Duodenal mucosa (tissue), 2 donors: Measurements from ENCODE around the gene PRR11.
A peak's percentile ranks its signal among the peaks of the same experiment; 100 is the strongest.

Experiments
- H3K27ac ChIP-seq: one replicate; pipeline ENCODE4 v1.7.0; 2013; ENCODE audit warnings: low read depth, low read length
- H3K27me3 ChIP-seq, 2 donors: one replicate each; pipeline ENCODE4 v1.7.0; 2013; ENCODE audit warnings: low read length in 2 of 2, control low read depth in 1 of 2; ENCODE audit not compliant: insufficient read depth in 2 of 2, control insufficient read depth in 1 of 2
- H3K36me3 ChIP-seq, 2 donors: one replicate each; pipeline ENCODE4 v1.7.0; 2013; ENCODE audit warnings: low read length in 2 of 2, control low read depth in 1 of 2; ENCODE audit not compliant: insufficient read depth in 2 of 2, control insufficient read depth in 1 of 2
- H3K4me1 ChIP-seq, 2 donors: one replicate each; pipeline ENCODE4 v1.7.0; 2013; ENCODE audit warnings: low read length in 2 of 2, control low read depth in 1 of 2; ENCODE audit not compliant: insufficient read depth in 2 of 2, control insufficient read depth in 1 of 2
- H3K4me3 ChIP-seq, 2 donors: one replicate each; pipeline ENCODE4 v1.7.0; 2013; ENCODE audit warnings: low read length in 2 of 2, low read depth in 1 of 2
- H3K9ac ChIP-seq, 2 donors: one replicate each; pipeline ENCODE4 v1.7.0; 2013; ENCODE audit warnings: low read length in 2 of 2, low read depth in 1 of 2
- H3K9me3 ChIP-seq, 2 donors: one replicate each; pipeline ENCODE4 v1.7.0; 2013; ENCODE audit warnings: low read length in 2 of 2, control low read depth in 1 of 2; ENCODE audit not compliant: control insufficient read depth in 1 of 2

PRR11 gene

DNA sequence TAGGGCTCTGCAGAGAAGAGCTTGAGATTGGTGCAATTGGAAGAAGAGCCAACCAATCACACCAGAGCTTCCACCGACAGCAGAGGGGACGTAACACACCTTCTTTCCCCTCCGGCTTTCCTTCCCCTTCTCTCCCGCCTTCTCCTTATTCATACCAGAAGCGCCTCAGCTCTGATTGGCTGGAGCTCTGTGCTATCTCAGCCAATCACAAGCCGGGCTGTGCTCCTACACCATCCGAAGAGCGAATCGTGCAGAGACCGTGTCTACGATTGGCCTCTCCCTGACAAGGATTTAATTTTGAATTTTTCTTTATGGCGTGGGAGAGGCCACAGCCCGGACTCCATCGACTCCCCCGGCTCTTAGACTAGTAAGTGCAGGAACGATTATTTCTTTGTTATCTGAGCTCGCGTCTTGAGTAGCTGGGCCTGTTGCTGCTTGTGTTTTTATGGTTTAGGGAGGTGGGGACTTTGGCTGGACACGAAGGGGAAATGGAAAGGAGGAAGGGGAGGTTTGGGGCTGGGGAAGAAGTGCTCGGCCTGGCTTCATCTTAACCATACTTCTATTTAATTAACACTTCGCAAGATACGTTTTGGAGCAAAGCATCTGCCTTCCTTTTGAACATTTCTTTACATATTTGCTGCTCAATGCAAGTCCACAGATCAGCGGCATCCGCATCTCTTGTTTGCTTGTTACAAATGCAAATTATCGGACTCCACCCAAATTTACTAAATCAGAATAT, at the start of gene PRR11:
TSS of gene PRR11 (plus strand) at position 308 of the 739 bp plus-strand sequence. CDS start 14,007 bp downstream, outside the sequence.
- peaks cover 12 to 23% of the 10 kb centered on the region in 2 donors for H3K4me1 ChIP-seq
- no peaks in the 10 kb centered on the region for H3K9me3 ChIP-seq
- peak within 1 kb of the TSS; percentile 86 to 99 for H3K4me3 ChIP-seq
- peak within 1 kb of the TSS; percentile 46 for H3K27ac ChIP-seq
- H3K36me3 ChIP-seq = no peaks in the 10 kb centered on the region
- H3K9ac ChIP-seq = peak within 1 kb of the TSS; percentile 65 to 73
- no peaks in the 10 kb centered on the region for H3K27me3 ChIP-seq

DNA sequence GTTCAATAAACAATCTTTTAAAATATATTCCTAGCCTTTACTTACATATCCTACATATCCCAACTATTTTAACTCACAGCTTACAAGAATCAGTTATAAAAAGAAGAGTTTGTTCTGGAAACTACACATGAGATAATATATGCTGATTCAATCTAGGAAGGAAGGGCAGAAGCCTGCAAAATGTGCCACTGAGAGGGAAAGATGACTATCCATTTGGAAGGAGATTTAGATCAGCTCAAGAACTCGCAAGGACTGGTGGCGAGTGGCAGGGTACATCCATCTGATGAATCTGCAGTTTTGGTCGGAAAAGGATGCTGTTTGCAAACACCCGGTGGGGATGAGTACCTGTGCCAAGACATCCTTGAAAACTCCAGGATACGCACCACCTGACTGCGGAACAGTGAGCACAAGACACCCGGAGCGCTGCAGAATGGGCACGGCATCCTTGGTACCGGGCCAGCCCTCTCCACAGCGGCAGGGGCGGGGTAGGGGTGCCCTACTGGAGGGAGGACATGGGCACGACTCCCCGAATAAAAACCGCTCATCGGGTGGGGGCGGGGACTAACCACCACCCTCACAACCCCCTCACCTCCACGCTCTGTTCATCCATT, 49.6 kb upstream of the PRR11 start:
- no peaks in the 10 kb centered on the region for H3K36me3 ChIP-seq
- no peaks in the 10 kb centered on the region for H3K27me3 ChIP-seq
- H3K27ac ChIP-seq = peak overlapping the region; percentile 75
- no peaks in the 10 kb centered on the region for H3K9me3 ChIP-seq
- H3K4me3 ChIP-seq = peak overlapping the region; percentile 76 to 90
- peaks cover 13 to 15% of the 10 kb centered on the region in 2 donors for H3K4me1 ChIP-seq
- H3K9ac ChIP-seq = peak overlapping the region; percentile 48 to 73

DNA sequence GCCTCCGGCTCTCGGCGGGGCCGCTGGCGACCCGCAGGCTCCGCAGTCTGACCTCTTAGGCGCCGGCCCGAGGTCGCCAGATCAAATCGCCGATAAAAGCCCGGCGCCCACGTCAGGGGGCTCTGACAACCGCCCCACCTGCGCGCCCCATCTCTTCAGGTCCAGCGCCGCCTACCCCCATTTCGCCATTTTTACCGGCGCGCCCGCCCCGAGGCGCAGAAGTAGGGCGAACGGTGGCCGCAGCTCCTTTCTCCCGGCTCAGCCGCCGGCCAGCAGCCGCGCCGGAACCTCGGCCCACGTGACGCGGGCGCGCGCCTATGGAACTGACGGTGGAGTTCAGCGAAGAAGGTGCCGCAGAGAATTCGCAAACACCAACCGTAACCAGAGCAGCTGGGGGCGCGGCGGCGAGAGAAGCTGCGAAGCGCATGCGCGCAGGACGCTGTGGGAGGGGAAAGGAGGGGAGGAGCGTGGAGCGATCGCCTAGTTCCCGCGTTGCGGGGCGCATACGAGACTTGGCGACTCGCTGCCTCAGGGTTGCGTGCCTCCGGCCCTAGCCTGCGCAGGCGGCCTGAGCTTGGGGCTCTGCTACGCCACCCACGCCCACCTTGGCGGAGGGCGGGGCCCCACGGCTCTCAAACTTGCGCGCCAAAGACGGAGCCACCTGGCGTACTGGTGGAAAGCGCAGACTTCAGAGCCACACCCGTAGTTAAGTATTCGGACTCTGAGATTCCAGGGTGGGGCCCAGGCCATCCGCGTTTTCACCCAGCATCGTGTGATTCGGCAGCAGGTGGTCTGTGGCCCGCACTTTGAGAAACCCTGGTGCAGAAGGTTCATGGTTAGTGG, 48.9 kb upstream of the PRR11 start, which contains the start of gene TRIM37:
TSS of gene TRIM37 (minus strand) at position 418 of the 843 bp plus-strand sequence. CDS start 419 bp downstream, outside the sequence.
- peak within 1 kb of the TSS; percentile 76 to 90 for H3K4me3 ChIP-seq
- no peaks in the 10 kb centered on the region for H3K27me3 ChIP-seq
- peak within 1 kb of the TSS; percentile 75 for H3K27ac ChIP-seq
- H3K9ac ChIP-seq = peak within 1 kb of the TSS; percentile 48 to 73
- peaks cover 13 to 15% of the 10 kb centered on the region in 2 donors for H3K4me1 ChIP-seq
- H3K36me3 ChIP-seq = no peaks in the 10 kb centered on the region
- no peaks in the 10 kb centered on the region for H3K9me3 ChIP-seq

DNA sequence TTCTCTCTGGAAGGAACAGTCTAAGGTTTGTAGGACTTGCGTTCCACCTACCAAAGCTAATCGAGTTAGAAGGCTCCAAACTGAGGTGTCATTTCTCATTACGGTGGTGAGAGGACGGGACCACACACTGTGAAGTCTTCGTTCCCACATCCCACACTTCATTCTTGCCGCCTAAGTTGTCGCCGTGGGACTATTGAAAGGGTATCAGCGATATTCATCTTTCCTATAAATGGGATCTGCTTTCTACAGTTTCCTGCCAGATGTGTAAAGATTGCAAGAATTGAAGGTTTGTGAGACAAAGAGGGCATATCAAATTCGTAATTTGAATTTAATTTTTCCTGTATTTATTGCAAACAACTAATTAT, 48.3 kb upstream of the PRR11 start:
- Histone ChIP-seq H3K27ac (peak overlapping the region; percentile 75), H3K9ac (peak overlapping the region; percentile 48 to 73), H3K4me1 (peaks cover 13 to 15% of the 10 kb centered on the region in 2 donors), H3K36me3 (peaks cover 0 to 3% of the 10 kb centered on the region in 2 donors), H3K9me3 (no peaks in the 10 kb centered on the region), H3K27me3 (no peaks in the 10 kb centered on the region), H3K4me3 (peak overlapping the region; percentile 76 to 90)

DNA sequence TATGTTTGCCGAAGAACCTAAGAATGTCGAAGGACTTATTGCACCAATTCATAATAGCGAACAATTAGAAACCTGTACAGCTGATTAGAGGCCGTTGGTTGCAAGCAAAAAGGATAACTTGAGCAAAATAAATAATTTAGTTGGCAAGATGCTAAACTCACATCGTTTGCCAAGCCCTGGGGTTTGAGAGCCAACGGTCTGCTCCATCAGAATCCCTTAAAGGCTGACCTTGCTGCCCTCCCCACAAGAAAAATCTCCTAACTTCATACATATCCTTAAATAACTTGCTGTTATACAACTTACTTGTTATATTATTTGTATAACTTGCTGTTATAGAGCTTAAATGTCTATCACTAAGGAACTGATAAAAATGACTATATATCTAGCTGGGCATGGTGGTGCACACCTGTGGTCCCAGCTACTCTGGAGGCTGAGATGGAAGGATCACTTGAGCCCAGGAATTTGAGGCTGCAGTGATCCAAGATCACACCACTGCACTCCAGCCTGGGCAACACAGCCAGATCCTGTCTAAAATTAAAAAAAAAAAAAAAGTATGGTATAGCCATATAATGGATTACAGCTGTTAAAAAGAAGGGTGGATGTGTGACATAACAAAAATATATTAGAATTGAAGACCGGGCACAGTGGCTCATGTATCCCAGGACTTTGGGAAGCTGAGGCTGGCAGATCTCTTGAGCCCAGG, 47.0 kb upstream of the PRR11 start:
- no peaks in the 10 kb centered on the region for H3K27me3 ChIP-seq
- H3K36me3 ChIP-seq = peaks cover 0 to 3% of the 10 kb centered on the region in 2 donors
- H3K9me3 ChIP-seq = no peaks in the 10 kb centered on the region
- H3K27ac ChIP-seq = no peak overlapping the region
- no peak overlapping the region for H3K4me3 ChIP-seq
- peaks cover 13 to 15% of the 10 kb centered on the region in 2 donors for H3K4me1 ChIP-seq
- no peak overlapping the region for H3K9ac ChIP-seq

DNA sequence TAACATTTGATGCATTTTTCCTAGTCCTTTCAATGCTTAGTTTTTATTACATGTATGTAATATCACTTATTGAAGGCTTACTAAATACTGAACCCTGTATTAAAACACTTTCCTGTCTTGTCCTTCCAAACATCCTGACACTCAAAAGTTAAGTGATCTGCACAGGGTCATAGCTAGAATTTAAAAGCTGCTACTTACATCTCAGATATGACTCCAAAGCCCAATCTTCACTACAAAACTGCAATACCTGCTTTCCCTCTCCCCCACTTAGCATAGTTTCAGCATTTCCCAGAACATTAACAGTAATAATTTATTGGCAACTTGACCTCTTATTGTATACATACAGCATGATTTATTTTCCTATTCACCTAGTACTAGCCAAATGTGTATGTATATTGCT, 44.6 kb upstream of the PRR11 start:
- H3K9ac ChIP-seq = no peak overlapping the region
- no peak overlapping the region for H3K4me3 ChIP-seq
- H3K9me3 ChIP-seq = no peaks in the 10 kb centered on the region
- no peak overlapping the region for H3K27ac ChIP-seq
- no peaks in the 10 kb centered on the region for H3K27me3 ChIP-seq
- H3K4me1 ChIP-seq = peaks cover 7 to 9% of the 10 kb centered on the region in 2 donors
- H3K36me3 ChIP-seq = peaks cover 0 to 7% of the 10 kb centered on the region in 2 donors

DNA sequence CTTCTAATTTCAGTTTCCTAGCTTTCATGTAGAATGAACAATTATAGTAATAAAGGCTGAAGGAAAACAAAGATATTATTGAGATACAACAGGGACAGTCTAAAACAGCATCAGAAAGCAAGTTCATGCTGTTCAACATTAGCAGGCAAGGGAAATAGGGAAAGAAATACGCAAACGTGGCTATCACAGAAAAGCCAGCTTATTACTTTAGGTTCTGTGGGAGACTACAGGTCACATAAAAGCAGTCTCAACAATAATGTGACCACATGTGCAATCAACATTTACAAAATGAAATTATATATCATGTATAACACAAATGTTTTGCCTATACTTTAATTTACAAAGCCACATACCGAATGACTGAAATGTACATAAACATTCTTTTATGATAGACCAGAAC, 44.0 kb upstream of the PRR11 start:
- H3K4me1 ChIP-seq = peaks cover 7% of the 10 kb centered on the region in 2 donors
- no peaks in the 10 kb centered on the region for H3K9me3 ChIP-seq
- H3K9ac ChIP-seq = no peak overlapping the region
- no peak overlapping the region for H3K27ac ChIP-seq
- H3K4me3 ChIP-seq = no peak overlapping the region
- peaks cover 0 to 7% of the 10 kb centered on the region in 2 donors for H3K36me3 ChIP-seq
- no peaks in the 10 kb centered on the region for H3K27me3 ChIP-seq

DNA sequence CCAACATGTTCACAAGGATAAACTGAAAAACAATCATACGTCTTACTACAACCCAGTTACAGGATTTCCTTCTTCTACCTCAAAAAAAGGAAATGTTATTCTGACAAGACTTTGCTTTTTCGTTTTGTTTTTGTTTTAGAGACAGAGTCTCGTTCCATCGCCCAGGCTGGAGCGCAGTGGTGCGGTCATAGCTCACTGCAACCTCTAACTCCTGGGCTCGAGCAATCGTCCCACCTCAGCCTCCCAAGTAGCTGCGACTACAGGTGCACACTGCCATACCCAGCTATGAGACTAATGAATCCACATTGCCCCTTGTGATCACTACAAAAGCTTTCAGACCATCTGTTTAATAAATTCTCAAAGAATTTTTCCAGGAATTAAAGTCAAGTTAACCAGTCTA, 40.1 kb upstream of the PRR11 start:
- no peaks in the 10 kb centered on the region for H3K27me3 ChIP-seq
- no peak overlapping the region for H3K27ac ChIP-seq
- H3K36me3 ChIP-seq = peaks cover 0 to 7% of the 10 kb centered on the region in 2 donors
- H3K9me3 ChIP-seq = no peaks in the 10 kb centered on the region
- no peak overlapping the region for H3K9ac ChIP-seq
- no peaks in the 10 kb centered on the region for H3K4me1 ChIP-seq
- no peak overlapping the region for H3K4me3 ChIP-seq

DNA sequence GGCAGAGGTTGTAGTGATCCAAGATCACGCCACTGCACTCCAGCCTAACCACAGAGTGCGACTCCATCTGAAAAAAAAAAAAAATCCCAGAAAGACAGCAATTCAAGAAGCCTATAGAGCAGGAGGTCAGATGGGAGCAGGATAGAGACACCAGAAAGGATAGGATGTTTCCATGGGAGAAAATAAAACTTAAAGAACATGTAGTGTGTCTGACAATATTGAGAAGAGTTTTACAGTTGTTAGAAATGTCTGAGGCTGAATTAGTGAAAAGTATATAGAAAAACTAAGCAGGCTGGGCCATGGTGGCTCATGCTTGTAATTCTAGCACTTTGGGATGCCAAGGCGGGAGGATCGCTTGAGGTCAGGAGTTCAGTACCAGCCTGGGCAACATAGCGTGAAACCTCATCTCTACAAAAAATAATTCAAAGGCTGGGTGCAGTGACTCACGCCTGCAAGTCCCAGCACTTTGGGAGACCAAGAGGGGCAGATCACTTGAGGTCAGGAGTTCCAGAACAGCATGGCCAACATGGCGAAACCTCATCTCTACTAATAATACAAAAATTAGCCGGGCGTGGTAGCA, 33.6 kb upstream of the PRR11 start:
- Histone ChIP-seq H3K27me3 (no peaks in the 10 kb centered on the region), H3K9me3 (no peaks in the 10 kb centered on the region), H3K36me3 (no peaks in the 10 kb centered on the region), H3K9ac (no peak overlapping the region), H3K4me3 (no peak overlapping the region), H3K4me1 (no peaks in the 10 kb centered on the region), H3K27ac (no peak overlapping the region)
